ENCODE results near the gene SRP9. TPM values are rescaled to one million over a fixed set of nuclear protein-coding genes. Genes with fewer than 3 reads are reported as not detected.

The SRP9 gene
- total and polyA plus RNA-seq, 2 experiments from 2014 or later = 640 to 728 TPM

DNA sequence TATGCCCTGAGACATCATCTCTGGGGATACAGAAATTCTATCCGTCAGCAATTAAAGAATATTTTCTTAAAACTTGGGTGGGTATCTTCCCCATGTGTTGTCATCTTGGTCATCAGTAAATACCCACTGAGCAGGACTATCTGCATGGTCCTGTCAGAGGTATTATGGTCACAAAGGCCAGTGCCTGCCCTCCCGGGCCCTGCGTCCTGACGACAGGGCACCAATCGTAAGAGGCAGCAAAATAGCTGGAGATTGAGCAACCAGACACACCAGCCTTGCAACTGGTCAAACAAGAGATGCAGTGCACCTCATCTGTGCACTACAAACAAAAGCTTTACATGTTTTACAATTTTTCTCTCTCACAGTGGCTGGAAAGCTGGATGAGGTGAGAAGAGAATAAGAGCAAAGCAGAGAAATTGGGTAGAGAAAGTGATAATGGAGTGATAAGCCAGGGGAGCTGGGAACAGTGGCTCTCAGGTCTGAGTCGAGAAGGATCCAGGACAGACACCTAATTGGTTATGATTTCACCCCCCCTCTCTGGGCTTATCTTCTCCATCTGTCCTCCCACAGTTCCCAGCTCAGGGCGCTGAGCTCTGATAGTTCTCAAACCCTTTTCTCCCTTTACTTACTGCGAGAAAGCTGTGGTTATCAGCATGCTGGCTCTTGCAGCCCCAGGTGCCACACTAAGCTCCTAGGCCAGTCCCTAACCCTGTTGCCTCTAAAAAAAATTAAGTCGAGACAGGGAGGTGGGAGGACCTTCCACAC lies 8.8 kb upstream of the SRP9 start:
- H3K36me3 Mint-ChIP-seq (ENCODE audit: low read depth) = no peaks in the 10 kb centered on the region
- Histone ChIP-seq H4K20me1 (replicated peaks; ENCODE audit: insufficient read depth) (no peaks in the 10 kb centered on the region), H3F3A (replicated peaks; ENCODE audit: low read depth) (peaks cover 3% of the 10 kb centered on the region; the same call in 1 of the 2 replicates), H3K4me1 (ENCODE audit: insufficient read depth) (peaks cover 37% of the 10 kb centered on the region), H2AFZ (no peak overlapping the region), H3K27me3 (ENCODE audit: insufficient read depth) (no peaks in the 10 kb centered on the region), H3K4me3 (no peak overlapping the region), H3K9me2 (ENCODE audit: insufficient read depth) (no peaks in the 10 kb centered on the region), H3K27ac (ENCODE audit: low read depth) (no peak overlapping the region), H3K36me3 (ENCODE audit: insufficient read depth) (no peaks in the 10 kb centered on the region), H3K79me2 (replicated peaks; ENCODE audit: insufficient read depth) (no peaks in the 10 kb centered on the region), H3K4me2 (no peak overlapping the region)
- DNase-seq (ENCODE audit: low spot score) (no peak), ATAC-seq (no peak)
- H3K27ac Mint-ChIP-seq = peak overlapping the region; percentile 35; the same call in 1 of the 2 replicates
- no peak overlapping the region for H3K4me3 Mint-ChIP-seq
- TF ChIP-seq, protein P1, sequence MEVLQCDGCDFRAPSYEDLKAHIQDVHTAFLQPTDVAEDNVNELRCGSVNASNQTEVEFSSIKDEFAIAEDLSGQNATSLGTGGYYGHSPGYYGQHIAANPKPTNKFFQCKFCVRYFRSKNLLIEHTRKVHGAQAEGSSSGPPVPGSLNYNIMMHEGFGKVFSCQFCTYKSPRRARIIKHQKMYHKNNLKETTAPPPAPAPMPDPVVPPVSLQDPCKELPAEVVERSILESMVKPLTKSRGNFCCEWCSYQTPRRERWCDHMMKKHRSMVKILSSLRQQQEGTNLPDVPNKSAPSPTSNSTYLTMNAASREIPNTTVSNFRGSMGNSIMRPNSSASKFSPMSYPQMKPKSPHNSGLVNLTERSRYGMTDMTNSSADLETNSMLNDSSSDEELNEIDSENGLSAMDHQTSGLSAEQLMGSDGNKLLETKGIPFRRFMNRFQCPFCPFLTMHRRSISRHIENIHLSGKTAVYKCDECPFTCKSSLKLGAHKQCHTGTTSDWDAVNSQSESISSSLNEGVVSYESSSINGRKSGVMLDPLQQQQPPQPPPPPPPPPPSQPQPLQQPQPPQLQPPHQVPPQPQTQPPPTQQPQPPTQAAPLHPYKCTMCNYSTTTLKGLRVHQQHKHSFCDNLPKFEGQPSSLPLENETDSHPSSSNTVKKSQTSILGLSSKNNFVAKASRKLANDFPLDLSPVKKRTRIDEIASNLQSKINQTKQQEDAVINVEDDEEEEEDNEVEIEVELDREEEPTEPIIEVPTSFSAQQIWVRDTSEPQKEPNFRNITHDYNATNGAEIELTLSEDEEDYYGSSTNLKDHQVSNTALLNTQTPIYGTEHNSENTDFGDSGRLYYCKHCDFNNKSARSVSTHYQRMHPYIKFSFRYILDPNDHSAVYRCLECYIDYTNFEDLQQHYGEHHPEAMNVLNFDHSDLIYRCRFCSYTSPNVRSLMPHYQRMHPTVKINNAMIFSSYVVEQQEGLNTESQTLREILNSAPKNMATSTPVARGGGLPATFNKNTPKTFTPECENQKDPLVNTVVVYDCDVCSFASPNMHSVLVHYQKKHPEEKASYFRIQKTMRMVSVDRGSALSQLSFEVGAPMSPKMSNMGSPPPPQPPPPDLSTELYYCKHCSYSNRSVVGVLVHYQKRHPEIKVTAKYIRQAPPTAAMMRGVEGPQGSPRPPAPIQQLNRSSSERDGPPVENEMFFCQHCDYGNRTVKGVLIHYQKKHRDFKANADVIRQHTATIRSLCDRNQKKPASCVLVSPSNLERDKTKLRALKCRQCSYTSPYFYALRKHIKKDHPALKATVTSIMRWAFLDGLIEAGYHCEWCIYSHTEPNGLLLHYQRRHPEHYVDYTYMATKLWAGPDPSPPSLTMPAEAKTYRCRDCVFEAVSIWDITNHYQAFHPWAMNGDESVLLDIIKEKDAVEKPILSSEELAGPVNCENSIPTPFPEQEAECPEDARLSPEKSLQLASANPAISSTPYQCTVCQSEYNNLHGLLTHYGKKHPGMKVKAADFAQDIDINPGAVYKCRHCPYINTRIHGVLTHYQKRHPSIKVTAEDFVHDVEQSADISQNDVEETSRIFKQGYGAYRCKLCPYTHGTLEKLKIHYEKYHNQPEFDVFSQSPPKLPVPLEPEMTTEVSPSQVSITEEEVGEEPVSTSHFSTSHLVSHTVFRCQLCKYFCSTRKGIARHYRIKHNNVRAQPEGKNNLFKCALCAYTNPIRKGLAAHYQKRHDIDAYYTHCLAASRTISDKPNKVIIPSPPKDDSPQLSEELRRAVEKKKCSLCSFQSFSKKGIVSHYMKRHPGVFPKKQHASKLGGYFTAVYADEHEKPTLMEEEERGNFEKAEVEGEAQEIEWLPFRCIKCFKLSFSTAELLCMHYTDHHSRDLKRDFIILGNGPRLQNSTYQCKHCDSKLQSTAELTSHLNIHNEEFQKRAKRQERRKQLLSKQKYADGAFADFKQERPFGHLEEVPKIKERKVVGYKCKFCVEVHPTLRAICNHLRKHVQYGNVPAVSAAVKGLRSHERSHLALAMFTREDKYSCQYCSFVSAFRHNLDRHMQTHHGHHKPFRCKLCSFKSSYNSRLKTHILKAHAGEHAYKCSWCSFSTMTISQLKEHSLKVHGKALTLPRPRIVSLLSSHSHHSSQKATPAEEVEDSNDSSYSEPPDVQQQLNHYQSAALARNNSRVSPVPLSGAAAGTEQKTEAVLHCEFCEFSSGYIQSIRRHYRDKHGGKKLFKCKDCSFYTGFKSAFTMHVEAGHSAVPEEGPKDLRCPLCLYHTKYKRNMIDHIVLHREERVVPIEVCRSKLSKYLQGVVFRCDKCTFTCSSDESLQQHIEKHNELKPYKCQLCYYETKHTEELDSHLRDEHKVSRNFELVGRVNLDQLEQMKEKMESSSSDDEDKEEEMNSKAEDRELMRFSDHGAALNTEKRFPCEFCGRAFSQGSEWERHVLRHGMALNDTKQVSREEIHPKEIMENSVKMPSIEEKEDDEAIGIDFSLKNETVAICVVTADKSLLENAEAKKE (CRISPR knock-in tag; IDR thresholded peaks at IDR 0.05) = no peak
- no peak for TF ChIP-seq EZH2phosphoT487 (IDR thresholded peaks at IDR 0.05; ENCODE audit: unreplicated experiment)
- TF ChIP-seq, protein P2, sequence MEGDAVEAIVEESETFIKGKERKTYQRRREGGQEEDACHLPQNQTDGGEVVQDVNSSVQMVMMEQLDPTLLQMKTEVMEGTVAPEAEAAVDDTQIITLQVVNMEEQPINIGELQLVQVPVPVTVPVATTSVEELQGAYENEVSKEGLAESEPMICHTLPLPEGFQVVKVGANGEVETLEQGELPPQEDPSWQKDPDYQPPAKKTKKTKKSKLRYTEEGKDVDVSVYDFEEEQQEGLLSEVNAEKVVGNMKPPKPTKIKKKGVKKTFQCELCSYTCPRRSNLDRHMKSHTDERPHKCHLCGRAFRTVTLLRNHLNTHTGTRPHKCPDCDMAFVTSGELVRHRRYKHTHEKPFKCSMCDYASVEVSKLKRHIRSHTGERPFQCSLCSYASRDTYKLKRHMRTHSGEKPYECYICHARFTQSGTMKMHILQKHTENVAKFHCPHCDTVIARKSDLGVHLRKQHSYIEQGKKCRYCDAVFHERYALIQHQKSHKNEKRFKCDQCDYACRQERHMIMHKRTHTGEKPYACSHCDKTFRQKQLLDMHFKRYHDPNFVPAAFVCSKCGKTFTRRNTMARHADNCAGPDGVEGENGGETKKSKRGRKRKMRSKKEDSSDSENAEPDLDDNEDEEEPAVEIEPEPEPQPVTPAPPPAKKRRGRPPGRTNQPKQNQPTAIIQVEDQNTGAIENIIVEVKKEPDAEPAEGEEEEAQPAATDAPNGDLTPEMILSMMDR (conservative IDR thresholded peaks at IDR 0.05; ENCODE audit: low read depth in 2 of 2) = no peak
- no peak for TF ChIP-seq POLR2AphosphoS5 (IDR thresholded peaks at IDR 0.05; ENCODE audit: low read depth)
- TF ChIP-seq CREB1 (CRISPR knock-in tag; IDR thresholded peaks at IDR 0.05; ENCODE audit: low read depth) = no peak
- TF ChIP-seq JUNB (IDR thresholded peaks at IDR 0.05; ENCODE audit: unreplicated experiment) = no peak
- no peak for TF ChIP-seq NANOG (IDR thresholded peaks at IDR 0.05; ENCODE audit: borderline replicate concordance)
- no peak for TF ChIP-seq ZNF114 (CRISPR knock-in tag; IDR thresholded peaks at IDR 0.05)
- TF ChIP-seq, protein P3, sequence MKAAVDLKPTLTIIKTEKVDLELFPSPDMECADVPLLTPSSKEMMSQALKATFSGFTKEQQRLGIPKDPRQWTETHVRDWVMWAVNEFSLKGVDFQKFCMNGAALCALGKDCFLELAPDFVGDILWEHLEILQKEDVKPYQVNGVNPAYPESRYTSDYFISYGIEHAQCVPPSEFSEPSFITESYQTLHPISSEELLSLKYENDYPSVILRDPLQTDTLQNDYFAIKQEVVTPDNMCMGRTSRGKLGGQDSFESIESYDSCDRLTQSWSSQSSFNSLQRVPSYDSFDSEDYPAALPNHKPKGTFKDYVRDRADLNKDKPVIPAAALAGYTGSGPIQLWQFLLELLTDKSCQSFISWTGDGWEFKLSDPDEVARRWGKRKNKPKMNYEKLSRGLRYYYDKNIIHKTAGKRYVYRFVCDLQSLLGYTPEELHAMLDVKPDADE (IDR thresholded peaks at IDR 0.05) = no peak
- TF ChIP-seq, protein P4, sequence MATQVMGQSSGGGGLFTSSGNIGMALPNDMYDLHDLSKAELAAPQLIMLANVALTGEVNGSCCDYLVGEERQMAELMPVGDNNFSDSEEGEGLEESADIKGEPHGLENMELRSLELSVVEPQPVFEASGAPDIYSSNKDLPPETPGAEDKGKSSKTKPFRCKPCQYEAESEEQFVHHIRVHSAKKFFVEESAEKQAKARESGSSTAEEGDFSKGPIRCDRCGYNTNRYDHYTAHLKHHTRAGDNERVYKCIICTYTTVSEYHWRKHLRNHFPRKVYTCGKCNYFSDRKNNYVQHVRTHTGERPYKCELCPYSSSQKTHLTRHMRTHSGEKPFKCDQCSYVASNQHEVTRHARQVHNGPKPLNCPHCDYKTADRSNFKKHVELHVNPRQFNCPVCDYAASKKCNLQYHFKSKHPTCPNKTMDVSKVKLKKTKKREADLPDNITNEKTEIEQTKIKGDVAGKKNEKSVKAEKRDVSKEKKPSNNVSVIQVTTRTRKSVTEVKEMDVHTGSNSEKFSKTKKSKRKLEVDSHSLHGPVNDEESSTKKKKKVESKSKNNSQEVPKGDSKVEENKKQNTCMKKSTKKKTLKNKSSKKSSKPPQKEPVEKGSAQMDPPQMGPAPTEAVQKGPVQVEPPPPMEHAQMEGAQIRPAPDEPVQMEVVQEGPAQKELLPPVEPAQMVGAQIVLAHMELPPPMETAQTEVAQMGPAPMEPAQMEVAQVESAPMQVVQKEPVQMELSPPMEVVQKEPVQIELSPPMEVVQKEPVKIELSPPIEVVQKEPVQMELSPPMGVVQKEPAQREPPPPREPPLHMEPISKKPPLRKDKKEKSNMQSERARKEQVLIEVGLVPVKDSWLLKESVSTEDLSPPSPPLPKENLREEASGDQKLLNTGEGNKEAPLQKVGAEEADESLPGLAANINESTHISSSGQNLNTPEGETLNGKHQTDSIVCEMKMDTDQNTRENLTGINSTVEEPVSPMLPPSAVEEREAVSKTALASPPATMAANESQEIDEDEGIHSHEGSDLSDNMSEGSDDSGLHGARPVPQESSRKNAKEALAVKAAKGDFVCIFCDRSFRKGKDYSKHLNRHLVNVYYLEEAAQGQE (IDR thresholded peaks at IDR 0.05; ENCODE audit: unreplicated experiment) = no peak
- no peak for TF ChIP-seq EZH2 (IDR thresholded peaks at IDR 0.05; ENCODE audit: low read depth, unreplicated experiment)
- no peak for TF ChIP-seq STAT1 (IDR thresholded peaks at IDR 0.05; ENCODE audit: unreplicated experiment)
- no peak for TF ChIP-seq ZNF331 (CRISPR knock-in tag; IDR thresholded peaks at IDR 0.05; ENCODE audit: low read depth)
- H3K27me3 Mint-ChIP-seq (ENCODE audit: insufficient read depth, low read depth, poor library complexity) = peaks cover 12% of the 10 kb centered on the region
- H3K4me1 Mint-ChIP-seq = peaks cover 53% of the 10 kb centered on the region
- H3K9me3 Mint-ChIP-seq = no peaks in the 10 kb centered on the region

Measured in GM23338 (cell line).